Caco-2 (cell line): ENCODE results near the gene SLC12A8. TPM values are rescaled to one million over a fixed set of nuclear protein-coding genes. Genes with fewer than 3 reads are reported as not detected.
A peak's percentile ranks its signal among the peaks of the same experiment; 100 is the strongest.

ENCODE experiments used
- BruUV-seq: library from RNA; stranded (reverse); fragments of 400-500 nt; replicated peaks from 2 replicates; lab custom pipeline; 2021; lab: Mats Ljungman, UMichigan
- CTCF ChIA-PET: fragments of 300-600 bp; sonication (Branson Sonifier 250); formaldehyde crosslinking; loops from one replicate; lab custom pipeline; 2022; ENCODE audit warnings: antibody characterized with exemption; lab: Charles Lee
- POLR2A ChIA-PET: fragments of 300-600 bp; sonication (Branson Sonifier 250); formaldehyde crosslinking; loops from one replicate; lab custom pipeline; 2022; ENCODE audit warnings: antibody characterized with exemption; lab: Charles Lee
- DNase-seq, 2 experiments: peaks; one replicate each; pipeline versions ENCODE4 v3.0.0 to v3.0.0-alpha.2; 2020 to 2022
- H3K27me3 ChIP-seq: replicated peaks from 2 replicates; pipeline ENCODE4 v1.6.0; 2011; ENCODE audit warnings: low read length; ENCODE audit not compliant: control insufficient read depth, insufficient read depth
- H3K36me3 ChIP-seq: 2 replicates; pipeline ENCODE4 v1.5.1; 2011; ENCODE audit warnings: low read length; ENCODE audit not compliant: control insufficient read depth, insufficient read depth
- H3K4me1 ChIP-seq: fragments of 250-450 bp; sonication (Bioruptor Pico); 2 replicates; pipeline ENCODE4 v1.5.1; 2020; ENCODE audit warnings: mild to moderate bottlenecking
- H3K4me3 ChIP-seq: 2 replicates; pipeline ENCODE4 v1.5.1; 2011; ENCODE audit warnings: low read depth, mild to moderate bottlenecking, control low read depth, low read length
- H3K9me3 ChIP-seq: fragments of 250-450 bp; sonication (Bioruptor Pico); 2 replicates; pipeline ENCODE4 v1.5.1; 2020; ENCODE audit warnings: mild to moderate bottlenecking, moderate library complexity
- H3K27ac Mint-ChIP-seq: one replicate; pipeline ENCODE4 v1.8.0; 2022; ENCODE audit warnings: mixed read lengths; ENCODE audit not compliant: unreplicated experiment
- H3K27me3 Mint-ChIP-seq: one replicate; pipeline ENCODE4 v1.8.0; 2022; ENCODE audit warnings: mixed read lengths; ENCODE audit not compliant: insufficient read depth, unreplicated experiment
- H3K36me3 Mint-ChIP-seq: one replicate; pipeline ENCODE4 v1.8.0; 2022; ENCODE audit warnings: mild to moderate bottlenecking, mixed read lengths; ENCODE audit not compliant: insufficient read depth, unreplicated experiment
- H3K4me1 Mint-ChIP-seq: one replicate; pipeline ENCODE4 v1.8.0; 2022; ENCODE audit warnings: low read depth, mixed read lengths; ENCODE audit not compliant: unreplicated experiment
- H3K4me3 Mint-ChIP-seq: one replicate; pipeline ENCODE4 v1.8.0; 2022; ENCODE audit warnings: mild to moderate bottlenecking, moderate library complexity, mixed read lengths; ENCODE audit not compliant: unreplicated experiment
- H3K9me3 Mint-ChIP-seq: one replicate; pipeline ENCODE4 v1.8.0; 2022; ENCODE audit warnings: mixed read lengths; ENCODE audit not compliant: unreplicated experiment
- CTCF ChIP-seq, 2 experiments: fragments of 200-600 bp in 1 of 2; IDR thresholded peaks; 1 replicate in 1 of 2; 2 replicates in 1 of 2; pipeline versions ENCODE4 v1.5.1 to v1.8.0; 2011 to 2022; ENCODE audit warnings: antibody characterized with exemption in 1 of 2, control low read depth in 1 of 2, inconsistent platforms in 1 of 2, low read depth in 1 of 2, low read length in 1 of 2, mild to moderate bottlenecking in 1 of 2, moderate library complexity in 1 of 2; ENCODE audit not compliant: insufficient read depth in 1 of 2, severe bottlenecking in 1 of 2, unreplicated experiment in 1 of 2
- intact Hi-C: fragments of 100-400 bp; cut with micrococcal nuclease; formaldehyde crosslinking; loops from one replicate; pipeline ENCODE4 v1.10.0; 2022; ENCODE audit not compliant: unreplicated experiment
- total RNA-seq: library from RNA; stranded (reverse); gene quantifications from 2 replicates; pipeline ENCODE4 v1.2.3, GENCODE V29; 2022

The SLC12A8 gene
- total RNA-seq, 1 experiment from 2014 or later: 23.3 TPM

- H3K4me1 ChIP-seq: peaks cover 19% of the 10 kb centered on the region
- H3K9me3 ChIP-seq: no peaks in the 10 kb centered on the region
- intact Hi-C loops: no loop called here
- peaks cover 2% of the 10 kb centered on the region; the same call in 1 of the 2 replicates for H3K36me3 ChIP-seq
- no peak overlapping the region for H3K4me3 ChIP-seq
- H3K9me3 Mint-ChIP-seq: no peaks in the 10 kb centered on the region
- H3K27me3 ChIP-seq: no peaks in the 10 kb centered on the region
- TF ChIP-seq CTCF (IDR thresholded peaks at IDR 0.05; ENCODE audit: insufficient read depth in 1 of 2, low read depth in 1 of 2, low read length in 1 of 2, severe bottlenecking in 1 of 2, unreplicated experiment in 1 of 2): peak in 1 of 2 experiments; percentile 20
- no peak overlapping the region for H3K4me3 Mint-ChIP-seq
- H3K36me3 Mint-ChIP-seq: peaks cover 41% of the 10 kb centered on the region
- POLR2A ChIA-PET: interaction anchor here (2.0 kb wide), 1 partner anchor 13 kb away, joined by 7 read pairs; no protein-coding TSS in a partner anchor
- peak in 1 of 2 experiments; percentile 43 for DNase-seq
- CTCF ChIA-PET: interaction anchor here (1.0 to 1.1 kb wide), 2 partner anchors 17 to 22 kb away, joined by 3 read pairs; no protein-coding TSS in a partner anchor
- H3K27me3 Mint-ChIP-seq: no peaks in the 10 kb centered on the region
- BruUV-seq: no TSS peak
- peak overlapping the region; percentile 53 for H3K27ac Mint-ChIP-seq
- H3K4me1 Mint-ChIP-seq: peaks cover 29% of the 10 kb centered on the region
These were observed 136.8 kb downstream of the SLC12A8 start for GRCh38 chr3:125075738-125076137.

GRCh38 chr3:125073390-125073905, 139.1 kb downstream of the SLC12A8 start:
- Histone ChIP-seq H3K36me3 (peaks cover 2% of the 10 kb centered on the region; the same call in 1 of the 2 replicates), H3K4me1 (no peaks in the 10 kb centered on the region; the same call in 1 of the 2 replicates), H3K4me3 (no peak overlapping the region), H3K27me3 (no peaks in the 10 kb centered on the region), H3K9me3 (no peaks in the 10 kb centered on the region)
- POLR2A ChIA-PET: no interaction called here
- no peak overlapping the region for H3K27ac Mint-ChIP-seq
- no peaks in the 10 kb centered on the region for H3K27me3 Mint-ChIP-seq
- no peak for DNase-seq
- CTCF ChIA-PET: no interaction called here
- intact Hi-C loops: no loop called here
- BruUV-seq: no TSS peak
- H3K4me3 Mint-ChIP-seq: no peak overlapping the region
- TF ChIP-seq CTCF (IDR thresholded peaks at IDR 0.05; ENCODE audit: insufficient read depth in 1 of 2, low read depth in 1 of 2, low read length in 1 of 2, severe bottlenecking in 1 of 2, unreplicated experiment in 1 of 2): no peak
- no peaks in the 10 kb centered on the region for H3K9me3 Mint-ChIP-seq
- peaks cover 18% of the 10 kb centered on the region for H3K36me3 Mint-ChIP-seq
- H3K4me1 Mint-ChIP-seq: peaks cover 21% of the 10 kb centered on the region

GRCh38 chr3:125072749-125073389, 139.7 kb downstream of the SLC12A8 start:
- no peaks in the 10 kb centered on the region for H3K9me3 ChIP-seq
- DNase-seq: no peak
- Mint-ChIP-seq H3K4me1 (peaks cover 21% of the 10 kb centered on the region), H3K36me3 (peaks cover 12% of the 10 kb centered on the region), H3K9me3 (peaks cover 1% of the 10 kb centered on the region), H3K27me3 (no peaks in the 10 kb centered on the region), H3K27ac (no peak overlapping the region), H3K4me3 (no peak overlapping the region)
- H3K4me1 ChIP-seq: no peaks in the 10 kb centered on the region; the same call in 1 of the 2 replicates
- POLR2A ChIA-PET: no interaction called here
- no peak for TF ChIP-seq CTCF (IDR thresholded peaks at IDR 0.05; ENCODE audit: insufficient read depth in 1 of 2, low read depth in 1 of 2, low read length in 1 of 2, severe bottlenecking in 1 of 2, unreplicated experiment in 1 of 2)
- H3K4me3 ChIP-seq: no peak overlapping the region
- intact Hi-C loops: no loop called here
- CTCF ChIA-PET: no interaction called here
- H3K36me3 ChIP-seq: peaks cover 2% of the 10 kb centered on the region; the same call in 1 of the 2 replicates
- no TSS peak for BruUV-seq
- no peaks in the 10 kb centered on the region for H3K27me3 ChIP-seq
